Neural cell (in vitro differentiated cells): ENCODE results near the gene JMJD7. TPM values are rescaled to one million over a fixed set of nuclear protein-coding genes. Genes with fewer than 3 reads are reported as not detected.

Experiments used
- H2AFZ ChIP-seq: fragments of 200-600, 300-800 bp; sonication (generic), shearing (Covaris generic); 2 replicates; pipeline ENCODE4 v1.6.0; 2014; ENCODE audit warnings: low read depth, mild to moderate bottlenecking, antibody characterized with exemption, low read length, moderate library complexity
- H3F3A ChIP-seq: fragments of 200-600 bp; shearing (Covaris generic); 2 replicates; pipeline ENCODE4 v1.6.1; 2016; ENCODE audit warnings: mild to moderate bottlenecking, moderate library complexity, mixed read lengths, antibody characterized with exemption, low read length; ENCODE audit not compliant: insufficient read depth, poor library complexity, severe bottlenecking
- H3K27ac ChIP-seq: fragments of 200-600, 300-800 bp; sonication (generic), shearing (Covaris generic); 2 replicates; pipeline ENCODE4 v1.5.1; 2014; ENCODE audit warnings: mild to moderate bottlenecking, low read length, moderate library complexity
- H3K27me3 ChIP-seq: fragments of 300-800, 200-600 bp; sonication (generic), shearing (Covaris generic); 2 replicates; pipeline ENCODE4 v1.6.0; 2014; ENCODE audit warnings: mild to moderate bottlenecking, low read depth, low read length, moderate library complexity; ENCODE audit not compliant: insufficient read depth
- H3K36me3 ChIP-seq: fragments of 300-800, 200-600 bp; sonication (generic), shearing (Covaris generic); 2 replicates; pipeline ENCODE4 v1.5.1; 2014; ENCODE audit warnings: mild to moderate bottlenecking, antibody characterized with exemption, low read length, moderate library complexity; ENCODE audit not compliant: insufficient read depth
- H3K4me2 ChIP-seq: fragments of 300-800, 200-600 bp; sonication (generic), shearing (Covaris generic); 2 replicates; pipeline ENCODE4 v1.6.0; 2014; ENCODE audit warnings: mild to moderate bottlenecking, low read length
- H3K4me3 ChIP-seq: fragments of 300-800, 200-600 bp; sonication (generic), shearing (Covaris generic); 2 replicates; pipeline ENCODE4 v1.5.1; 2014; ENCODE audit warnings: mild to moderate bottlenecking, low read length, moderate library complexity
- H3K79me2 ChIP-seq: fragments of 200-600 bp; shearing (Covaris generic); replicated peaks from 2 replicates; pipeline ENCODE4 v1.6.0; 2014; ENCODE audit warnings: mild to moderate bottlenecking, low read length, moderate library complexity; ENCODE audit not compliant: insufficient read depth
- H3K9ac ChIP-seq: fragments of 300-800, 200-600 bp; sonication (generic), shearing (Covaris generic); 2 replicates; pipeline ENCODE4 v1.6.1; 2016; ENCODE audit warnings: mild to moderate bottlenecking, low read length, mixed read lengths
- H3K9me2 ChIP-seq: fragments of 200-600 bp; shearing (Covaris generic); 2 replicates; pipeline ENCODE4 v1.6.1; 2016; ENCODE audit warnings: mild to moderate bottlenecking, low read length, mixed read lengths; ENCODE audit not compliant: insufficient read depth
- H3K9me3 ChIP-seq: fragments of 200-600, 300-800 bp; sonication (generic), shearing (Covaris generic); 2 replicates; pipeline ENCODE4 v1.6.1; 2016; ENCODE audit warnings: mild to moderate bottlenecking, mixed run types, low read length, moderate library complexity, mixed read lengths
- H4K20me1 ChIP-seq: fragments of 200-600 bp; shearing (Covaris generic); 2 replicates; pipeline ENCODE4 v1.6.1; 2016; ENCODE audit warnings: mild to moderate bottlenecking, mixed run types; ENCODE audit not compliant: insufficient read depth
- EP300 ChIP-seq: fragments of 450-650 bp; conservative IDR thresholded peaks from 2 replicates; pipeline ENCODE4 v1.6.1; 2014; ENCODE audit warnings: antibody characterized with exemption, mild to moderate bottlenecking, moderate library complexity; ENCODE audit not compliant: poor library complexity, severe bottlenecking
- EZH2 ChIP-seq: fragments of 200-600, 300-800 bp; shearing (Covaris generic), sonication (generic); IDR thresholded peaks from 2 replicates; pipeline ENCODE4 v1.6.1; 2014; ENCODE audit warnings: antibody characterized with exemption, low read length, borderline replicate concordance, mild to moderate bottlenecking; ENCODE audit not compliant: insufficient read depth, poor library complexity, severe bottlenecking
- MXI1 ChIP-seq: fragments of 450-650 bp; conservative IDR thresholded peaks from 2 replicates; pipeline ENCODE4 v1.6.1; 2014; ENCODE audit warnings: antibody characterized with exemption, mild to moderate bottlenecking; ENCODE audit not compliant: poor library complexity, severe bottlenecking
- POLR2AphosphoS5 ChIP-seq: IDR thresholded peaks from 2 replicates; pipeline ENCODE4 v1.6.1; 2012
- RAD21 ChIP-seq: fragments of 450-650 bp; conservative IDR thresholded peaks from 2 replicates; pipeline ENCODE4 v1.6.1; 2014; ENCODE audit warnings: antibody characterized with exemption, mild to moderate bottlenecking, moderate library complexity
- SMC3 ChIP-seq: fragments of 450-650 bp; conservative IDR thresholded peaks from 2 replicates; pipeline ENCODE4 v1.6.1; 2014; ENCODE audit warnings: antibody characterized with exemption, mild to moderate bottlenecking, moderate library complexity; ENCODE audit not compliant: poor library complexity
- TAF1 ChIP-seq: IDR thresholded peaks from 2 replicates; pipeline ENCODE4 v1.6.1; 2012; ENCODE audit warnings: low read depth
- polyA plus RNA-seq: library from polyadenylated mRNA; depleted of rRNA; stranded (reverse); fragments of >200 nt; gene quantifications from 2 replicates; pipeline ENCODE4 v1.2.3, GENCODE V29; 2014
- TF ChIP-seq, protein P1 (sequence below): fragments of 450-650 bp; IDR thresholded peaks from 2 replicates; pipeline ENCODE4 v1.5.1; 2014; ENCODE audit warnings: antibody characterized with exemption, mild to moderate bottlenecking, moderate library complexity; ENCODE audit not compliant: poor library complexity, severe bottlenecking
- TF ChIP-seq, protein P2 (sequence below): IDR thresholded peaks from 2 replicates; pipeline ENCODE4 v1.6.1; 2012; ENCODE audit warnings: borderline replicate concordance

The JMJD7 gene
- polyA plus RNA-seq, 1 donor from 2014 or later: 14.0 TPM

- no peaks in the 10 kb centered on the region for H3K9me3 ChIP-seq
- no peaks in the 10 kb centered on the region for H3K79me2 ChIP-seq
- TF ChIP-seq EP300: no peak
- TF ChIP-seq TAF1: no peak
- TF ChIP-seq EZH2: no peak
- TF ChIP-seq SMC3: no peak
- TF ChIP-seq, protein P1, sequence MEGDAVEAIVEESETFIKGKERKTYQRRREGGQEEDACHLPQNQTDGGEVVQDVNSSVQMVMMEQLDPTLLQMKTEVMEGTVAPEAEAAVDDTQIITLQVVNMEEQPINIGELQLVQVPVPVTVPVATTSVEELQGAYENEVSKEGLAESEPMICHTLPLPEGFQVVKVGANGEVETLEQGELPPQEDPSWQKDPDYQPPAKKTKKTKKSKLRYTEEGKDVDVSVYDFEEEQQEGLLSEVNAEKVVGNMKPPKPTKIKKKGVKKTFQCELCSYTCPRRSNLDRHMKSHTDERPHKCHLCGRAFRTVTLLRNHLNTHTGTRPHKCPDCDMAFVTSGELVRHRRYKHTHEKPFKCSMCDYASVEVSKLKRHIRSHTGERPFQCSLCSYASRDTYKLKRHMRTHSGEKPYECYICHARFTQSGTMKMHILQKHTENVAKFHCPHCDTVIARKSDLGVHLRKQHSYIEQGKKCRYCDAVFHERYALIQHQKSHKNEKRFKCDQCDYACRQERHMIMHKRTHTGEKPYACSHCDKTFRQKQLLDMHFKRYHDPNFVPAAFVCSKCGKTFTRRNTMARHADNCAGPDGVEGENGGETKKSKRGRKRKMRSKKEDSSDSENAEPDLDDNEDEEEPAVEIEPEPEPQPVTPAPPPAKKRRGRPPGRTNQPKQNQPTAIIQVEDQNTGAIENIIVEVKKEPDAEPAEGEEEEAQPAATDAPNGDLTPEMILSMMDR: no peak
- TF ChIP-seq RAD21: no peak
- no peak for TF ChIP-seq MXI1
- TF ChIP-seq POLR2AphosphoS5: no peak
- TF ChIP-seq, protein P2, sequence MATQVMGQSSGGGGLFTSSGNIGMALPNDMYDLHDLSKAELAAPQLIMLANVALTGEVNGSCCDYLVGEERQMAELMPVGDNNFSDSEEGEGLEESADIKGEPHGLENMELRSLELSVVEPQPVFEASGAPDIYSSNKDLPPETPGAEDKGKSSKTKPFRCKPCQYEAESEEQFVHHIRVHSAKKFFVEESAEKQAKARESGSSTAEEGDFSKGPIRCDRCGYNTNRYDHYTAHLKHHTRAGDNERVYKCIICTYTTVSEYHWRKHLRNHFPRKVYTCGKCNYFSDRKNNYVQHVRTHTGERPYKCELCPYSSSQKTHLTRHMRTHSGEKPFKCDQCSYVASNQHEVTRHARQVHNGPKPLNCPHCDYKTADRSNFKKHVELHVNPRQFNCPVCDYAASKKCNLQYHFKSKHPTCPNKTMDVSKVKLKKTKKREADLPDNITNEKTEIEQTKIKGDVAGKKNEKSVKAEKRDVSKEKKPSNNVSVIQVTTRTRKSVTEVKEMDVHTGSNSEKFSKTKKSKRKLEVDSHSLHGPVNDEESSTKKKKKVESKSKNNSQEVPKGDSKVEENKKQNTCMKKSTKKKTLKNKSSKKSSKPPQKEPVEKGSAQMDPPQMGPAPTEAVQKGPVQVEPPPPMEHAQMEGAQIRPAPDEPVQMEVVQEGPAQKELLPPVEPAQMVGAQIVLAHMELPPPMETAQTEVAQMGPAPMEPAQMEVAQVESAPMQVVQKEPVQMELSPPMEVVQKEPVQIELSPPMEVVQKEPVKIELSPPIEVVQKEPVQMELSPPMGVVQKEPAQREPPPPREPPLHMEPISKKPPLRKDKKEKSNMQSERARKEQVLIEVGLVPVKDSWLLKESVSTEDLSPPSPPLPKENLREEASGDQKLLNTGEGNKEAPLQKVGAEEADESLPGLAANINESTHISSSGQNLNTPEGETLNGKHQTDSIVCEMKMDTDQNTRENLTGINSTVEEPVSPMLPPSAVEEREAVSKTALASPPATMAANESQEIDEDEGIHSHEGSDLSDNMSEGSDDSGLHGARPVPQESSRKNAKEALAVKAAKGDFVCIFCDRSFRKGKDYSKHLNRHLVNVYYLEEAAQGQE: no peak
- no peak overlapping the region for H3K4me3 ChIP-seq
- no peaks in the 10 kb centered on the region for H3K9me2 ChIP-seq
- H3K27me3 ChIP-seq: no peaks in the 10 kb centered on the region
- H3K4me2 ChIP-seq: no peak overlapping the region
- no peaks in the 10 kb centered on the region for H4K20me1 ChIP-seq
- no peak overlapping the region for H3K27ac ChIP-seq
- no peaks in the 10 kb centered on the region for H3F3A ChIP-seq
- H2AFZ ChIP-seq: no peak overlapping the region
- no peaks in the 10 kb centered on the region for H3K36me3 ChIP-seq
- H3K9ac ChIP-seq: no peak overlapping the region
These were observed 46.8 kb downstream of the JMJD7 start for GRCh38 chr15:41874736-41875135.

DNA sequence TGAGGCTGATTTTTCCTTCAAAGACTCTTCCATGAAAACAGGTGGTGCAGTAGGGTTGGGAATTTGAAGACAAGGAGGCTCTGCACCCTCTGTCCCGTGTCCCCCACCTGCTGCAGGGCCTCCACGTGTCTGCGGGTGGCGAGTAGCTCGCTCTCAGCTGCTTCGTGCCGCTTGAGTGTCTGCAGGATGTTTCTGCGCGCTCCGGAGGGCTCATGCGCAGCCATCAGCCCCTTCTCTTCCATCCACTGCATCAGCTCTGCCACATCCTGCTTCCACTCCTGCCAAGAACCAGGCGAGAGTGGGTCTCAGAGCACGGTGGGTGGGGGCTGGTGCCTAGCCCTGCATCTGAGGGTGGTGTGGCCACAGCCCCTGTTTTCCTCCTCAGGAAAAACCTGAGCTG lies 48.1 kb downstream of the JMJD7 start:
- Histone ChIP-seq H3K36me3 (no peaks in the 10 kb centered on the region), H3K9me3 (no peaks in the 10 kb centered on the region), H3K9ac (no peak overlapping the region), H3K79me2 (no peaks in the 10 kb centered on the region), H3K4me3 (no peak overlapping the region), H3K27ac (no peak overlapping the region), H3F3A (no peaks in the 10 kb centered on the region), H3K27me3 (peaks cover 8% of the 10 kb centered on the region), H3K4me2 (no peak overlapping the region), H3K9me2 (no peaks in the 10 kb centered on the region), H2AFZ (no peak overlapping the region), H4K20me1 (no peaks in the 10 kb centered on the region)
- TF ChIP-seq EZH2 (no peak), TAF1 (no peak)

DNA sequence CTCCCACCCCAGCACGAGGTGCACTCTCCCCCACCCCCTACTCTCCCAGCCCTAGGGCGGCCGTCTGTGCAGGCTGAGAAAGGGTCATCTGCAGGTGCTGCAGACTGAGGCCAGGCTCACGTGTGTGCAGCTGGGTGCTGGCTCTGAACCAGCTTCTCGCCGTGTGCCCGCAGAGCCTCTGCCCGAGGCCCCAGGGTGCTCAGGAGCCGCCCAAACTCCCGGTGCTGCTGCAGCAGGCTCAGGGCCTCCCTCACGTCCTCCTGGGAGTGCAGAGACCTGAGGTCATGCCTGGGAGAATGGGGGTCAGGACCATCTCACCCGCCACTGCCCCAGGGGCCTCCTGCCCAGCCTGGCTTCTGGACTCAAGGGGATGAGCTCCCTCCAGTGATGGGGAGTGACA lies 48.8 kb downstream of the JMJD7 start:
- Histone ChIP-seq H3K4me3 (no peak overlapping the region), H3K9me3 (no peaks in the 10 kb centered on the region), H3K4me2 (no peak overlapping the region), H3K27me3 (peaks cover 15% of the 10 kb centered on the region), H3K9ac (no peak overlapping the region), H3K79me2 (no peaks in the 10 kb centered on the region), H3K36me3 (no peaks in the 10 kb centered on the region), H3K27ac (no peak overlapping the region), H4K20me1 (no peaks in the 10 kb centered on the region), H3F3A (no peaks in the 10 kb centered on the region), H2AFZ (no peak overlapping the region), H3K9me2 (no peaks in the 10 kb centered on the region)
- TF ChIP-seq MXI1 (no peak), POLR2AphosphoS5 (no peak), EP300 (no peak), EZH2 (no peak), RAD21 (no peak), SMC3 (no peak), TAF1 (no peak)
- TF ChIP-seq, protein P2: no peak
- TF ChIP-seq, protein P1: no peak
